ENCODE measurements around the gene GRIN3B.

Gene GRIN3B

DNA sequence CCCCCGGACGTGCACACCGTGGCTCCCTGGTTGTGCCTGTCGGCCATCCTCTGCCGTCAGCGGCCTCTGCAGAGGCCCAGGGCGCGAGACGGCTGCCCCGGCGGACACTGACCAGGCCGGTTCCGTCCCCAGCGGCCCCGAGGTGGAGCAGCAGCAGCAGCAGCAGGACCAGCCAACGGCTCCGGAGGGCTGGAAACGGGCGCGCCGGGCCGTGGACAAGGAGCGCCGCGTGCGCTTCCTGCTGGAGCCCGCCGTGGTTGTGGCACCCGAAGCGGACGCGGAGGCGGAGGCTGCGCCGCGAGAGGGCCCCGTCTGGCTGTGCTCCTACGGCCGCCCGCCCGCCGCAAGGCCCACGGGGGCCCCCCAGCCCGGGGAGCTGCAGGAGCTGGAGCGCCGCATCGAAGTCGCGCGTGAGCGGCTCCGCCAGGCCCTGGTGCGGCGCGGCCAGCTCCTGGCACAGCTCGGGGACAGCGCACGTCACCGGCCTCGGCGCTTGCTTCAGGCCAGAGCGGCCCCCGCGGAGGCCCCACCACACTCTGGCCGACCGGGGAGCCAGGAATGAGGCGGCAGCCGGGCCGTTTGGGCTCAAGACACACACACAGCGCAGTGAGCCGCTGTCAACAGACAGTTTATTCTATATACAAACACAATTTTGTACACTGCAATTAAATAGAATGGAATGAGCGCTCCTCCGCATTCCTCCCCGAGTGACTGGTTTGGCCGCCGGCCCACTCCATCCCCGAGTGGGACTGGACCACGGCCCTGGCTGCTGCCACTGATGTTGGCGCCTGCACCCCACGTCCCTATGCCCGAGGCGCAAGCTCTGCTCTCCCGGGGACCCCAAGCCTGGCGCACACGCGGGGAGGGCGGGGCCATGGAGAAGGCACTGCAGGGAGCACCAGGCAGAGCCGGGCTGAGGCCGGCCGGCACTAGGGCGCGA is 9.1 kb downstream of the GRIN3B start:
- Histone ChIP-seq H3K4me3 (ENCODE audit: low read depth, low read length) (no peak overlapping the region), H3K36me3 (replicated peaks) (peaks cover 33% of the 10 kb centered on the region), H3K27ac (no peak overlapping the region), H3K27me3 (replicated peaks) (no peaks in the 10 kb centered on the region)
- in situ Hi-C loops (cut with HindIII; ENCODE audit: low pct_ligation_motif_present, low sequenced_read_pairs) = no loop called here
- DNase-seq = no peak
- TF ChIP-seq, protein P1, sequence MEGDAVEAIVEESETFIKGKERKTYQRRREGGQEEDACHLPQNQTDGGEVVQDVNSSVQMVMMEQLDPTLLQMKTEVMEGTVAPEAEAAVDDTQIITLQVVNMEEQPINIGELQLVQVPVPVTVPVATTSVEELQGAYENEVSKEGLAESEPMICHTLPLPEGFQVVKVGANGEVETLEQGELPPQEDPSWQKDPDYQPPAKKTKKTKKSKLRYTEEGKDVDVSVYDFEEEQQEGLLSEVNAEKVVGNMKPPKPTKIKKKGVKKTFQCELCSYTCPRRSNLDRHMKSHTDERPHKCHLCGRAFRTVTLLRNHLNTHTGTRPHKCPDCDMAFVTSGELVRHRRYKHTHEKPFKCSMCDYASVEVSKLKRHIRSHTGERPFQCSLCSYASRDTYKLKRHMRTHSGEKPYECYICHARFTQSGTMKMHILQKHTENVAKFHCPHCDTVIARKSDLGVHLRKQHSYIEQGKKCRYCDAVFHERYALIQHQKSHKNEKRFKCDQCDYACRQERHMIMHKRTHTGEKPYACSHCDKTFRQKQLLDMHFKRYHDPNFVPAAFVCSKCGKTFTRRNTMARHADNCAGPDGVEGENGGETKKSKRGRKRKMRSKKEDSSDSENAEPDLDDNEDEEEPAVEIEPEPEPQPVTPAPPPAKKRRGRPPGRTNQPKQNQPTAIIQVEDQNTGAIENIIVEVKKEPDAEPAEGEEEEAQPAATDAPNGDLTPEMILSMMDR (IDR thresholded peaks at IDR 0.05; ENCODE audit: low read depth, low read length, missing control alignments) = no peak

DNA sequence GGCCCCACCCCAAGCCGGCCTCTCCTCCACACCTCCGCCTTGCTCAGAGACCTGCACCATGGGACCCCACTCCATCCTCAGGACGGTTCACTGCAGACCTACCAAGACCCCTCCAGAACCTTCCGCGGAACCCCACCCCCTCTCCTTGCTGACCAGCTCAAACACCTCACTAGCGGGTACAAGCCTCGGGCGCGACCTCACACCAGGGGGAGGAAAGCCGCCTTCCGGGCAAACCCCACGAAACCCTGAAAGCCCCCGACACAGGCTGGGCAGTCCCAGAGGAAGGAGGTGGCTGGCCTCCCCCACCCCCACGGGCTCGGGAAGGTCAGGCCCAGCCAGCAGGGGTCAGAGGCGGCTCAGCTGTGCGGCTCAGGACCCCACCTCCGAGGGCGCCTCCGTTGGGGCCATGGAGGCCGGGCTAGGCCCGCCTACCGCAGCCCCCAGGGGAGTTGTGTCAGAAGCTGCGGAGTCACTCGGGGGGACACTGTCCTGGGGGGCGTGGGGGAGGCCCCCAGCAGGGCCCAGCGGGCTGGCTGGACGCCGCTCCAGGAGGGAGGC is 9.8 kb downstream of the GRIN3B start:
- Histone ChIP-seq H3K27me3 (replicated peaks) (no peaks in the 10 kb centered on the region), H3K36me3 (replicated peaks) (peaks cover 33% of the 10 kb centered on the region), H3K4me3 (ENCODE audit: low read depth, low read length) (no peak overlapping the region), H3K27ac (no peak overlapping the region)
- TF ChIP-seq, protein P1 (IDR thresholded peaks at IDR 0.05; ENCODE audit: low read depth, low read length, missing control alignments) = no peak
- DNase-seq = no peak
- in situ Hi-C loops (cut with HindIII; ENCODE audit: low pct_ligation_motif_present, low sequenced_read_pairs) = no loop called here

DNA sequence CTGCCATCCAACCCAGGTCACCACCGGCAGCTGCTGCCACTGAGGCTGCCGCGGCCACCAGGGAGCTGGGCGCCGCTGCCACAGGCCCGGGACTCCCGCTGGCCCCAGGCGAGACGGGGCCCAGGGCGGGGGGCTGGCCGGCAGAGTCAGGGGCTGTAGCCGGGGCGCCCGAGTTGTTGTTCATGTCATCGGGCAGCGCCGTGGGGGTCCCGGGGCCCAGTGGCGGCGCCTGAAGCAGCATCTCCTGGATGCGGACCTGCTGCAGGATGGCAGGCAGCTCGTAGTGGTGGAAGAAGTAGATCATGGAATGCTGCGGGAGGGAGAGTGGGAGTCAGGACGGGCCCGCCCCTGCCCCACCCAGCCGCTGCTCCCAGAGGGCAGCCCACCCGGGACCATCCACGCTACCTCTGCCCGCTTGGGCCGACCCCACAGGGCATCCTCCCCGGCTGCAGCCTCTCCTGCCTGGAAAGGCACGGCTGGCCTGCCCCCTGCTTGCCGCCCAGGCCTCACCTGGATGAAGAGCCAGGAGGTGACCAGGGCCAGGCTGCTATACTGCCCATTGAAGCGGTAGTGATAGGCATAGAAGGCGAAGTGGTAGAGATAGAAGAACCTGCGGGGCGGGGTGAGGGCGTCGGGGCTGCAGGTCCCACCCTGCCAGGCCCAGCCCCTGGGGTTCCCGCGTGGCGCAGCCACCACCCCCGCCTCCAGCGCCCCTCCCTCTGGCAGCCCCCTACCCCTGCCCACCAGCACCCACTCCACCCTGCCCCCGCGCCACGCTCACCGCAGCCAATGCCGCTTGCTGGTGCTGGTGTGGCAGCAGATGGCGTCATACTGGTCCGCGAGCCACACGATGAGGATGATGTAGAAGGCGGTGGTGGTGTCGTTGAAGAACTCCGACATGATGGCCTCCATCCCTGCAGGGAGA is 10.6 kb downstream of the GRIN3B start:
- in situ Hi-C loops (cut with HindIII; ENCODE audit: low pct_ligation_motif_present, low sequenced_read_pairs) = no loop called here
- Histone ChIP-seq H3K36me3 (replicated peaks) (peaks cover 33% of the 10 kb centered on the region), H3K27ac (no peak overlapping the region), H3K4me3 (ENCODE audit: low read depth, low read length) (no peak overlapping the region), H3K27me3 (replicated peaks) (no peaks in the 10 kb centered on the region)
- TF ChIP-seq, protein P1 (IDR thresholded peaks at IDR 0.05; ENCODE audit: low read depth, low read length, missing control alignments) = no peak
- no peak for DNase-seq

DNA sequence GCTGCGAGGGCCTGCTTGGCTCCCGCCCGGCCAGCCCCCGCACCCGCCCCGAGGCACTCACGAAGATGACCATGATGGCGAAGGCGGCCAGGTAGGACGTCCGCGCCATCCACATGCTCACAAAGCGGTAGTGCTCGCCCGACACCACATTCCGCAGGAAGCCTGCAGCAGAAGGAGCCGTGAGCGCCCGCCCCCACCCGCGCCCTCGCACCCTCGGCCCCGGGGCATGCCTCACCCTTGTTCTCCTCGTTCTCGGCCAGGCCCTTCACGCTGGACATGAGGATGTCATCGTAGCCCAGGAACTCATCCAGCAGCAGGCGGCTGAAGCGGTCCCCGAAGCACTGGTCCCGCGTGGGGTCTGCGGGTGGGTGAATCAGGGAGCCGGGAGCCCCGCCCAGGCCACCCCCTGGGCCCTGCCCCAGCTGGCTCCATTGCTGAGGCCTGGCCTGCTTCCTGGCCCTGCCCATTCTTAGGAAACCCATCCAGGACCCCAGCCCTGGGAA is 11.7 kb downstream of the GRIN3B start:
- no peak for DNase-seq
- TF ChIP-seq, protein P1 (IDR thresholded peaks at IDR 0.05; ENCODE audit: low read depth, low read length, missing control alignments) = no peak
- Histone ChIP-seq H3K27ac (no peak overlapping the region), H3K27me3 (replicated peaks) (no peaks in the 10 kb centered on the region), H3K4me3 (ENCODE audit: low read depth, low read length) (no peak overlapping the region), H3K36me3 (replicated peaks) (peaks cover 33% of the 10 kb centered on the region)
- in situ Hi-C loops (cut with HindIII; ENCODE audit: low pct_ligation_motif_present, low sequenced_read_pairs) = no loop called here

DNA sequence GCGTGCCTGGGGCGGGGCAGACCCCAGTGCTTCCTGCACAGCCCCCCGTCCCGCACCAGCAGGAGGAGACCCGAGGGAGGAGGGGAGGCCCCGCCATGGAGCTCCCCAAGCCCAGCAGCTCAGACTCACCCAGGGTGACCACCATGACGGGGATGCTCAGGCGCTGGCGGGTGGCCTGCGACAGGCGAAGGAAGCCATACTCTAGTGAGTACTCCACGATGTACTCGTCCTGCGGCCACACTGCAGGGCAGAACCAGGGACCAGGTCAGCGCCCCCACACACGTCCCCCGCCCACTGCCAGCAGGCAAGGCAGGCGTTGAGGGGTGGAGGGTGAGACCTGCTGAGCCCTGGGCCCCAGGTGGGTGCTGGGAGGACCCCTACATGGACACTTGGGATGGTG is 12.1 kb downstream of the GRIN3B start:
- no peak overlapping the region for H3K27ac ChIP-seq
- H3K27me3 ChIP-seq (replicated peaks) = no peaks in the 10 kb centered on the region
- TF ChIP-seq, protein P1 (IDR thresholded peaks at IDR 0.05; ENCODE audit: low read depth, low read length, missing control alignments) = no peak
- DNase-seq = no peak
- peaks cover 33% of the 10 kb centered on the region for H3K36me3 ChIP-seq (replicated peaks)
- H3K4me3 ChIP-seq (ENCODE audit: low read depth, low read length) = no peak overlapping the region
- in situ Hi-C loops (cut with HindIII; ENCODE audit: low pct_ligation_motif_present, low sequenced_read_pairs) = no loop called here

All from brain microvascular endothelial cell (primary cell).